ENCODE results near the gene ASRGL1.

ASRGL1 gene

GRCh38 chr11:62432695-62433094, 95.4 kb downstream of the ASRGL1 start:
- TF ChIP-seq, protein P1, sequence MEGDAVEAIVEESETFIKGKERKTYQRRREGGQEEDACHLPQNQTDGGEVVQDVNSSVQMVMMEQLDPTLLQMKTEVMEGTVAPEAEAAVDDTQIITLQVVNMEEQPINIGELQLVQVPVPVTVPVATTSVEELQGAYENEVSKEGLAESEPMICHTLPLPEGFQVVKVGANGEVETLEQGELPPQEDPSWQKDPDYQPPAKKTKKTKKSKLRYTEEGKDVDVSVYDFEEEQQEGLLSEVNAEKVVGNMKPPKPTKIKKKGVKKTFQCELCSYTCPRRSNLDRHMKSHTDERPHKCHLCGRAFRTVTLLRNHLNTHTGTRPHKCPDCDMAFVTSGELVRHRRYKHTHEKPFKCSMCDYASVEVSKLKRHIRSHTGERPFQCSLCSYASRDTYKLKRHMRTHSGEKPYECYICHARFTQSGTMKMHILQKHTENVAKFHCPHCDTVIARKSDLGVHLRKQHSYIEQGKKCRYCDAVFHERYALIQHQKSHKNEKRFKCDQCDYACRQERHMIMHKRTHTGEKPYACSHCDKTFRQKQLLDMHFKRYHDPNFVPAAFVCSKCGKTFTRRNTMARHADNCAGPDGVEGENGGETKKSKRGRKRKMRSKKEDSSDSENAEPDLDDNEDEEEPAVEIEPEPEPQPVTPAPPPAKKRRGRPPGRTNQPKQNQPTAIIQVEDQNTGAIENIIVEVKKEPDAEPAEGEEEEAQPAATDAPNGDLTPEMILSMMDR (IDR thresholded peaks at IDR 0.05) = no peak

DNA sequence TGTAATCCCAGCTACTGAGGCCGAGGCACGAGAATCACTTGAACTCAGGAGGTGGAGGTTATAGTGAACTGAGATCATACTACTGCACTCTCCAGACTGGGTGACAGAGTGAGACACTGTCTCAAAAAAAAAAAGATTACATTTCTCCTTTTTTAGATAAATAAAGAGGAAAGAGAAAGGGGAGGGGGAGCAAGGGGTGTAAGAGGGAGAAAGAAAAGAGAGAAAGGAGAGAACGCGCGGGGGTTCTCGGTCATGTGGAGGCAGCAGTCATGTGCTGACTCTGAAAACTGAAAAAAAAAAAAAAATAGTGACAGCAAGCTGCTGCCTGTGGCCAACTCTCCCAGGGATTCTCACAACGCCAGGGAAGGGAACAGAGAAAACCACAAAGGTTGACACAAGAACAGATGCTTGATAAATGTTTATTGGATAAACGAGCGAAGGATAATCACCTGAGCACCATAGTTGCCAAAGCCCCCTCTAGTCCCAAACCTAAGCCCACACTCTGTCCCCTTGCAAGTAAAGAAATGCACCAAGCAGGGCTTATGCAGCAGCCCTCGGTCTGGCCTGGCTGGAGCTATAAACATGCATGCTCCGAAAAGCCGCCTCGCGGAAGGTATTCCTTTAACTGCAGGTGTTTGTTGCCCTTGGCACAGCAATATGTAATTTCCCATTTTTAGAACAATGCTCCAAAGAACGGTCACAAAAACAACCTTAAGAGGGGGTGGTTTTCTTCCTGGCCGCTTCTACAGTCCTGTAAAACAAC, 96.1 kb downstream of the ASRGL1 start:
- TF ChIP-seq, protein P1 (IDR thresholded peaks at IDR 0.05) = no peak

- TF ChIP-seq, protein P1 (IDR thresholded peaks at IDR 0.05) = no peak
Measured at GRCh38 chr11:62433904-62434276, 96.6 kb downstream of the ASRGL1 start.

DNA sequence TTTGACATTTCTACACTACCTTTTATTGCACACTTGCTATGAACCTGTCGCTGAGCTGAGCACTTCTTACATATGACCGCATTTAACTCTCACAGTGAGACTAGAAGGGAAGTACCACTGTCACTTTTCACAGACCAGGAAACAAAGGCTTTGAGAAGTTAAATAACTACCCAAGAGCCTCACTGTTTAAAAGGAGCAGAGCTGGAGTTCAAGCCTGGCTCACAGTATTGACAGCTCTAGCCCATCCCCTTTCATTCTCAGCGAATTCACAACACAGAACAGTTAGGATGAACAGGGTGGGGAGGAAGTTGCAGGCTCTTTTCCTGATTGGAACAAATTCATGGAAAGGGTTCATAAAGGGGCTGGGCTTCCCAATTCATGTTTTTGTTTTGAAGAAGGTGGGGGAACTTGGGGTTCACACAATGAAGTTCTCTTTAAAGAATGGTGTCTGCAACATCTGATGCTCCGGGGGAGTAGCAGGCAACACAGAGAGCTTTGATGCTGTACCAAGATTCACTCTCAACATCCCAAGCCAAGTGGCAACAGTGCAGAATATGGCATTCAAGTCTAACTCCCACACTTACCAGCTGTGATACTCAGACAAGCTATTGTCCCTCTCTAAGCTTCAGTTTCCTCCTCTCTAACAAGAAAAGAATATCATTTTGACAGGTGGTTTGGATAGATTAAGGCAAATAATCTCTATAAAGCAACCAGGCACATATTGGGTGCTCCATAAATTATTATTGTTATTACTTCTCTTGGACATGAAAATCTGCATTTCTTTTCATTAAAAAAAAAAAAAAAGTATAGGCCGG, 98.8 kb downstream of the ASRGL1 start:
- TF ChIP-seq, protein P1 (IDR thresholded peaks at IDR 0.05) = no peak

GRCh38 chr11:62437616-62438015, 100.4 kb downstream of the ASRGL1 start:
- TF ChIP-seq, protein P1 (IDR thresholded peaks at IDR 0.05) = no peak

DNA sequence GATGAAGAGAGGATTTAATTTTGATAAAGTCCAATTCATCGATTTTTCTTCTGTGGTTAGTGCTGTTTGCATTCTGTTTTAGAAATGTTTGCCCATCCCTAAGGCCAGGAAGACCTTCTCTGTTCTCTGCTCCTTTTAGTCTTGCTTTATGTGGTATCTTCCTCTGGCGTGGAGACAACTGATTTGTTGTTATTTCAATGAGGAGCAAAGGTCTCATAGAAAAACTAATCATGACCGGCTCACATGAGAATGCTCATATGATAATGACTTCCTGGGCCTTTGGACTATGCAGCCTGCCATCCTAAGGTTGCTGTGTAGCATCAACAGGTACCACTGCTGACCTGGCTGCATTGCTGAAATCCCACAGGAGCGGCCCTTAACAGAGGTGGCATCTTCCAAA, 101.4 kb downstream of the ASRGL1 start:
- TF ChIP-seq, protein P1 (IDR thresholded peaks at IDR 0.05) = no peak

DNA sequence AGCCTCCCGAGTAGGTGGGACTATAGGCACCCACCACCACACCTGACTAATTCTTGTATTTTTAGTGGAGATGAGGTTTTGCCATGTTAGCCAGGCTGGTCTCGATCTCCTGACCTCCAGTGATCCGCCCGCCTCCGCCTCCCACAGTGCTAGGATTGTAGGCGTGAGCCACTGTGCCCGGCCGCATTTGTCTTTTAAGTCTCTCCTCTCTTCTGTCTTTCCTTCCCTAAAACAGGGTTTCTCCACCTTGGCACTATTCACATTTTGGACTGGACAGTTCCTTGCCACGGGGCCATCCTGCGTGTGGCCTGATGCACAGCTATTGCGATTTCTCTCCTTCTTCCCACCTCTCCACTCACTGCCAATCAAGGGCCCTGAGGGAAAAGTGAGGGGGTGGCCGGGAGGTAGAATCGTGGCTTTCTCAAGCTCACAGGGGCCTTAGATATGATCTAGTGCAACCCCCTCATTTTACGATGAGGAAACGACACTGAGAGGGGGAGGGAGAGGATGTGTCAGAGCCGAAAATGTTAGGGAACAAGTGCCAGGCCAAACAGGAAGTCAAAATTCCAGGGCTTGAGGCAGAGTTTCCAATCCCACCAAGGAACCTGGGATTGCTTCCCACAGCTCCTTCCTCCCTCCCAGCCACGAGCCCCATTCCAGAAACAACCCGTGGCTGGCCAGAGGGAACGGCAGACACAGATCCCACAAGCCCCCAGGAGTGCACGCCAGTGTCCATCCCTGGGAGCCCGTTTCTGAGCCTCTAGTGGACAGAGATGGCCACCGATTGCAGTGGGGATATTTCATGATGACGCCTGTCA, 102.7 kb downstream of the ASRGL1 start:
- TF ChIP-seq, protein P1 (IDR thresholded peaks at IDR 0.05) = no peak
